HepG2 (cell line): Measurements from ENCODE around the gene NBEA. TPM values are rescaled to one million over a fixed set of nuclear protein-coding genes. Genes with fewer than 3 reads are reported as not detected.
A peak's percentile ranks its signal among the peaks of the same experiment; 100 is the strongest.

Experiments used
- ARNT2 ChIP-seq: sonication (generic); formaldehyde crosslinking; IDR thresholded peaks from 2 replicates; pipeline ENCODE4 v1.8.0; 2022; ENCODE audit warnings: mild to moderate bottlenecking, low read depth, missing genetic modification reagents, moderate library complexity
- FOSL2 ChIP-seq: sonication (generic); formaldehyde crosslinking; IDR thresholded peaks from 2 replicates; pipeline ENCODE4 v1.4.0; 2020; ENCODE audit warnings: missing genetic modification reagents
- HDAC2 ChIP-seq: sonication (generic); formaldehyde crosslinking; IDR thresholded peaks from 2 replicates; pipeline ENCODE4 v1.4.0; 2020; ENCODE audit warnings: missing genetic modification reagents
- JDP2 ChIP-seq: sonication (generic); formaldehyde crosslinking; IDR thresholded peaks from 2 replicates; pipeline ENCODE4 v1.8.1; 2022; ENCODE audit warnings: missing genetic modification reagents, borderline replicate concordance
- KDM6A ChIP-seq: IDR thresholded peaks from 2 replicates; pipeline ENCODE4 v1.6.1; 2016; ENCODE audit warnings: low read depth
- KIAA2018 ChIP-seq: sonication (generic); formaldehyde crosslinking; IDR thresholded peaks from 2 replicates; pipeline ENCODE4 v1.5.0; 2020; ENCODE audit warnings: mild to moderate bottlenecking, missing genetic modification reagents, borderline replicate concordance
- POLR2G ChIP-seq: fragments of 200-400 bp; formaldehyde crosslinking; IDR thresholded peaks from 2 replicates; pipeline ENCODE4 v1.6.1; 2018; ENCODE audit warnings: mild to moderate bottlenecking, low read depth, low read length, moderate library complexity
- SRY ChIP-seq: sonication (generic); formaldehyde crosslinking; IDR thresholded peaks from 2 replicates; pipeline ENCODE4 v1.8.0; 2022; ENCODE audit warnings: mild to moderate bottlenecking, missing genetic modification reagents
- TERF1 ChIP-seq: sonication (generic); formaldehyde crosslinking; IDR thresholded peaks from 2 replicates; pipeline ENCODE4 v1.8.0; 2022; ENCODE audit warnings: mild to moderate bottlenecking, missing genetic modification reagents, moderate library complexity
- WIZ ChIP-seq: sonication (generic); formaldehyde crosslinking; IDR thresholded peaks from 2 replicates; pipeline ENCODE4 v1.5.1; 2020; ENCODE audit warnings: mild to moderate bottlenecking, missing genetic modification reagents
- ZBTB7A ChIP-seq: sonication (generic); formaldehyde crosslinking; IDR thresholded peaks from 2 replicates; pipeline ENCODE4 v1.8.0; 2022; ENCODE audit warnings: mild to moderate bottlenecking, missing genetic modification reagents
- ZGPAT ChIP-seq: IDR thresholded peaks from 2 replicates; pipeline ENCODE4 v1.6.1; 2016; ENCODE audit warnings: mild to moderate bottlenecking
- ZNF234 ChIP-seq: sonication (generic); formaldehyde crosslinking; conservative IDR thresholded peaks from 2 replicates; pipeline ENCODE4 v1.5.1; 2020; ENCODE audit warnings: mild to moderate bottlenecking, missing genetic modification reagents
- ZNF282 ChIP-seq: fragments of 450-650 bp; IDR thresholded peaks from 2 replicates; pipeline ENCODE4 v1.6.1; 2018; ENCODE audit not compliant: partially characterized antibody
- ZNF468 ChIP-seq: sonication (generic); formaldehyde crosslinking; IDR thresholded peaks from 2 replicates; pipeline ENCODE4 v1.8.0; 2022; ENCODE audit warnings: mild to moderate bottlenecking, moderate library complexity, missing genetic modification reagents
- ZNF652 ChIP-seq: IDR thresholded peaks from 2 replicates; pipeline ENCODE4 v1.6.1; 2016; ENCODE audit warnings: low read depth, borderline replicate concordance
- ZNF777 ChIP-seq: sonication (generic); formaldehyde crosslinking; IDR thresholded peaks from 2 replicates; pipeline ENCODE4 v1.4.0; 2020; ENCODE audit warnings: missing genetic modification reagents
- polyA plus RNA-seq, 8 experiments: library from polyadenylated mRNA; depleted of rRNA in 3 of 8; stranded (reverse) in 7 of 8; unstranded in 1 of 8; fragments of >200 nt; fragmentation: Illumina TruSeq in 4 of 8; extraction: Trizol in 4 of 8; gene quantifications; 2 replicates each; pipeline versions ENCODE4 v1.2.1 to v1.2.3, GENCODE V29; 2011 to 2016; ENCODE audit warnings: low read depth in 4 of 8, missing spikeins in 1 of 8, mixed read lengths in 1 of 8; ENCODE audit not compliant: insufficient read depth in 1 of 8
- total RNA-seq, 5 experiments: library from RNA; depleted of rRNA; stranded (reverse); fragments of >200 nt; fragmentation: Illumina TruSeq; extraction: Trizol; gene quantifications; 2 replicates each; pipeline ENCODE4 v1.2.3, GENCODE V29; 2016; ENCODE audit warnings: low read depth in 1 of 5
- TF ChIP-seq, protein P1 (sequence below): sonication (generic); formaldehyde crosslinking; IDR thresholded peaks from 2 replicates; pipeline ENCODE4 v1.8.0; 2022; ENCODE audit warnings: low read depth, missing genetic modification reagents

The NBEA gene
- total and polyA plus RNA-seq, 2 of the 13 experiments (the other 11 are each of a cell fraction or from before 2014, with no cell fraction given): 2.7 to 2.8 TPM

GRCh38 chr13:35349673-35350278, 407.7 kb downstream of the NBEA start (continued):
- TF ChIP-seq HDAC2 (peak; percentile 63; the same call in 1 of the 2 replicates), JDP2 (CRISPR knock-in tag) (no peak), ZNF777 (CRISPR knock-in tag) (no peak), ZNF234 (CRISPR knock-in tag) (no peak), ZGPAT (CRISPR knock-in tag) (peak; percentile 46), KIAA2018 (CRISPR knock-in tag) (no peak), ARNT2 (CRISPR knock-in tag) (no peak), ZBTB7A (CRISPR knock-in tag) (no peak), SRY (CRISPR knock-in tag) (no peak), POLR2G (0 out of 2 replicates have a peak, but pooled peaks have one; percentile 33), WIZ (no peak), FOSL2 (CRISPR knock-in tag) (peak; percentile 93), ZNF282 (no peak), ZNF468 (CRISPR knock-in tag) (no peak), KDM6A (peak; percentile 71), TERF1 (CRISPR knock-in tag) (no peak), ZNF652 (CRISPR knock-in tag) (no peak)
- TF ChIP-seq, protein P1, sequence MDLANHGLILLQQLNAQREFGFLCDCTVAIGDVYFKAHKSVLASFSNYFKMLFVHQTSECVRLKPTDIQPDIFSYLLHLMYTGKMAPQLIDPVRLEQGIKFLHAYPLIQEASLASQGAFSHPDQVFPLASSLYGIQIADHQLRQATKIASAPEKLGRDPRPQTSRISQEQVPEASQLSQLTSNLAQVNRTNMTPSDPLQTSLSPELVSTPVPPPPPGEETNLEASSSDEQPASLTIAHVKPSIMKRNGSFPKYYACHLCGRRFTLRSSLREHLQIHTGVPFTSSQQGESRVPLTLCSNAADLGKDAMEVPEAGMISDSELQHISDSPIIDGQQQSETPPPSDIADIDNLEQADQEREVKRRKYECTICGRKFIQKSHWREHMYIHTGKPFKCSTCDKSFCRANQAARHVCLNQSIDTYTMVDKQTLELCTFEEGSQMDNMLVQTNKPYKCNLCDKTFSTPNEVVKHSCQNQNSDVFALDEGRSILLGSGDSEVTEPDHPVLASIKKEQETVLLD (CRISPR knock-in tag): no peak
